Subcutaneous adipose tissue (tissue), 4 donors: ENCODE results near the gene LRP6. TPM values are rescaled to one million over a fixed set of nuclear protein-coding genes. Genes with fewer than 3 reads are reported as not detected.

Source experiments
- total RNA-seq, 4 donors: library from RNA; depleted of rRNA; stranded (reverse); fragments of >200 nt; gene quantifications; one replicate each; pipeline ENCODE4 v1.1.0, GENCODE V29; 2016
- TF ChIP-seq, protein P1 (sequence below): fragments of 450-650 bp; IDR thresholded peaks from one replicate; pipeline ENCODE4 v1.5.1; 2016; ENCODE audit warnings: low read depth, mild to moderate bottlenecking, control low read depth, antibody characterized with exemption, moderate library complexity

LRP6 gene
- total RNA-seq, result 10 to 100 TPM; 21.5 to 29.7 (median 23.5) TPM

GRCh38 chr12:12266873-12267741, at the start of gene LRP6:
Gene LRP6 (minus strand): TSS chr12:12267044. CDS start chr12:12266735, 309 bp downstream.
- TF ChIP-seq, protein P1, sequence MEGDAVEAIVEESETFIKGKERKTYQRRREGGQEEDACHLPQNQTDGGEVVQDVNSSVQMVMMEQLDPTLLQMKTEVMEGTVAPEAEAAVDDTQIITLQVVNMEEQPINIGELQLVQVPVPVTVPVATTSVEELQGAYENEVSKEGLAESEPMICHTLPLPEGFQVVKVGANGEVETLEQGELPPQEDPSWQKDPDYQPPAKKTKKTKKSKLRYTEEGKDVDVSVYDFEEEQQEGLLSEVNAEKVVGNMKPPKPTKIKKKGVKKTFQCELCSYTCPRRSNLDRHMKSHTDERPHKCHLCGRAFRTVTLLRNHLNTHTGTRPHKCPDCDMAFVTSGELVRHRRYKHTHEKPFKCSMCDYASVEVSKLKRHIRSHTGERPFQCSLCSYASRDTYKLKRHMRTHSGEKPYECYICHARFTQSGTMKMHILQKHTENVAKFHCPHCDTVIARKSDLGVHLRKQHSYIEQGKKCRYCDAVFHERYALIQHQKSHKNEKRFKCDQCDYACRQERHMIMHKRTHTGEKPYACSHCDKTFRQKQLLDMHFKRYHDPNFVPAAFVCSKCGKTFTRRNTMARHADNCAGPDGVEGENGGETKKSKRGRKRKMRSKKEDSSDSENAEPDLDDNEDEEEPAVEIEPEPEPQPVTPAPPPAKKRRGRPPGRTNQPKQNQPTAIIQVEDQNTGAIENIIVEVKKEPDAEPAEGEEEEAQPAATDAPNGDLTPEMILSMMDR, result no peak

GRCh38 chr12:12315838-12316237, 49.0 kb upstream of the LRP6 start:
- TF ChIP-seq, protein P1, result no peak

- TF ChIP-seq, protein P1, result no peak
Observed at GRCh38 chr12:12305568-12306300, 38.9 kb upstream of the LRP6 start.

- TF ChIP-seq, protein P1, result no peak
Observed at GRCh38 chr12:12302976-12303375, 36.1 kb upstream of the LRP6 start.

- TF ChIP-seq, protein P1, result no peak
Observed at GRCh38 chr12:12301122-12301521, 34.3 kb upstream of the LRP6 start.

- TF ChIP-seq, protein P1, result no peak
Observed at GRCh38 chr12:12297201-12297830, 30.5 kb upstream of the LRP6 start.
